HG02571 (cell line): ENCODE measurements around the gene RNU6-9.

Source experiments
- ATAC-seq: cut with Tn5 transposase; IDR thresholded peaks from one replicate; pipeline ENCODE4 v1.9.1; 2021; ENCODE audit warnings: mild to moderate bottlenecking, moderate library complexity; ENCODE audit not compliant: unreplicated experiment

RNU6-9 gene

DNA sequence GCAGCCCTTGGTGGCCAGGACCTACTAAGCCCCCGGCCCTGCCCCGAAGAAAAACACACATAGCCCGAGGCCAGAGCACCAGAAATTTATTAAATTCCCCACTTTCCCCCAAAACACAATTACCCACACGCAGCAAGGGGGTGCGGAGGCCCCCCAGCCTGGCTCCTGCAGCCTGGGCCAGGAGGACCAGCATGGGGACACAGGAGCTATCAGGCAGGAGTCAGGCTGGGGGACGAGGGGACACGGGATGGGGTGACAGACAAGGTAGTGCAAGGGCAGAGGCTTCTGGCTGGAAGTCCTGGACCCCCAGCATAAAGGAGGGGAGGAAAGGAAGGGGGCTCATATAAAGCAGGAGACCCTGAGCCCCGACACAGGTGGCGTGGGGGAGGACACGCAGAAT, 3.1 kb downstream of the RNU6-9 start:
- no peak for ATAC-seq

- ATAC-seq = no peak
Measured at GRCh38 chr19:896999-897398, 3.7 kb downstream of the RNU6-9 start.

- no peak for ATAC-seq
Measured at GRCh38 chr19:897442-898039, 4.3 kb downstream of the RNU6-9 start.

DNA sequence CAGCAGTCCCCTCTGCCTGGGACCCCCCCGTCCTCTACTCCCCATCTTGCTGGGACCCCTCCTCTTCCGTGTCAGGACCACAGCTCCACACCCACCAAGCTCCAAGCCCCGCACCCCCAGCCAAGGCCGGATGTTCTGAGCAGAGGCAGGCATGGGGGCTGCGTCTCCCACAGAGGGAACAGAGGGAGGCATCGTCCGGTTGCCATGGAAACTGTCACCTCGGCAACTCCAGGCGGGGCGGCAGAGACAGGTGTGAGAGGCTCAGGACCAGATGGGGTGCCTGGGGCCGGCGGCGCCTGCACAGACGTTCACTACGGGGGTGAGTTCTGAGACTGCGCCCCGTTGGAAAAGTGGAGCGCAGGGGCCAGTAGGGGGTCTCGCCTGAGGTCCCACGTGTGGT, 5.4 kb downstream of the RNU6-9 start:
- no peak for ATAC-seq

- ATAC-seq = no peak
Measured at GRCh38 chr19:899336-900042, 6.2 kb downstream of the RNU6-9 start.

- ATAC-seq = no peak
Measured at GRCh38 chr19:900043-900301, 6.7 kb downstream of the RNU6-9 start.

- ATAC-seq = no peak
Measured at GRCh38 chr19:900302-901111, 7.2 kb downstream of the RNU6-9 start.

DNA sequence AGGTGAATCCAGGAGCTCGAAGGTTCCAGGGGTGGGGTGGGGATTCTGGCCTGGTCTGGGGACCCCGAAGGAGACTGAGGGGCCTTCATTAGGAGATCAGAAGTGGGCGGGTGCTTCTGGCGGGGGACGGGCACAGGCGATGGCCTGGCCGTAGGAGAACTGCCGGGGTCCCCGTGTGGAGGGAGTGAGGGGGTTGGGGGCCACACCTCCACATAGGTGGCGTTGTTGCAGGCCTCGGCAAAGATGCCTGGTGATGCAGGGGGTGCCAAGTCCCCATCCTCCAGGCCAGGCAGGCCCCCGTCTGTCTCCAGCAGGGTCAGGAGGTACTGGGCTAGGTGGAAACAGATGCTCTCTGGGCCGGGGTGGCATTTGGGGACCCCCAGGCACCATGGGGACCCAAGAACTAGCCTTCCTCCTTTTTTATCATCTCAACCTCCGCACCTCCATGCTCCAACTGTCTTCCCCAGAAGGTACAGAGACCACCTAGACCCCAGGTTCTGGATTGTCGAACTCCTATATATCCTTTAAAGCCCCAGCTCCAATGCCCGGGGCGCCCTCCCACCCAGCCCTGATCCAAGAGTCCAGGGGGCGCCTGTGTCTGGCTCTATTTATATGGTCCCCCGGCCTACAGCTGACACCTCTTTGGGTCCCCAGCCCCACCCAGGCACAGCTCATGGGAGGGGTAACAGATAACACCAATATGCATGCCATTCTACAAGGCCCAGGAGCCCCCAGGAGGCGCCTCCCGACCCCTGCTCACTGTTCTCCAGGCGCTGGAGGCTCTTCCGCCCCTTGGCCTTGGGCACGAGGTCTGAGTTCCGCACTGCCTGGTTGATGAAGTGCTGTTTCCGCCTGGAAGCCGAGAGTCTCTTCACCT, 8.2 kb downstream of the RNU6-9 start:
- ATAC-seq = no peak

- no peak for ATAC-seq
Measured at GRCh38 chr19:902093-902370, 8.7 kb downstream of the RNU6-9 start.

GRCh38 chr19:902446-903226, 9.4 kb downstream of the RNU6-9 start:
- ATAC-seq = no peak

GRCh38 chr19:903266-903797, 10.0 kb downstream of the RNU6-9 start:
- ATAC-seq = no peak

GRCh38 chr19:904545-904944, 11.3 kb downstream of the RNU6-9 start:
- no peak for ATAC-seq

DNA sequence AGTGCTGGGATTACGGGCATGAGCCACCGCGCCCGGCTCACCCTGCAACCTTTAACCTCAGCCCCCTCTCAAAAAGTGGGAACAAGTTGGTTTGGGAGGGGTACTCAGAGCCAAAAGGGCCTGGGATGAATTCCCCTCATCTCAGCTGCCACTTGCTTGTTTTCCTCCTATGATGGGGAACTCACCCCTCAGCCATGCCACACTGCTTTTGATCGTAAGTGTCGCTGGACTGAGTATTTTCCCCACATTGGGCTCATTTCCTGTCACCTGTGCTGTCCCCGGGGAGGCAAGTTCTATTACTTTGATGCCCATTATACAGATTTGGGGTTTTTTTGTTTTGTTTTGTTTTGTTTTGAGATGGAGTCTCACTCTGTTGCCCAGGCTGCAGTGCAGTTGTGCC, 13.2 kb downstream of the RNU6-9 start:
- no peak for ATAC-seq

GRCh38 chr19:907183-907853, 14.0 kb downstream of the RNU6-9 start:
- no peak for ATAC-seq

DNA sequence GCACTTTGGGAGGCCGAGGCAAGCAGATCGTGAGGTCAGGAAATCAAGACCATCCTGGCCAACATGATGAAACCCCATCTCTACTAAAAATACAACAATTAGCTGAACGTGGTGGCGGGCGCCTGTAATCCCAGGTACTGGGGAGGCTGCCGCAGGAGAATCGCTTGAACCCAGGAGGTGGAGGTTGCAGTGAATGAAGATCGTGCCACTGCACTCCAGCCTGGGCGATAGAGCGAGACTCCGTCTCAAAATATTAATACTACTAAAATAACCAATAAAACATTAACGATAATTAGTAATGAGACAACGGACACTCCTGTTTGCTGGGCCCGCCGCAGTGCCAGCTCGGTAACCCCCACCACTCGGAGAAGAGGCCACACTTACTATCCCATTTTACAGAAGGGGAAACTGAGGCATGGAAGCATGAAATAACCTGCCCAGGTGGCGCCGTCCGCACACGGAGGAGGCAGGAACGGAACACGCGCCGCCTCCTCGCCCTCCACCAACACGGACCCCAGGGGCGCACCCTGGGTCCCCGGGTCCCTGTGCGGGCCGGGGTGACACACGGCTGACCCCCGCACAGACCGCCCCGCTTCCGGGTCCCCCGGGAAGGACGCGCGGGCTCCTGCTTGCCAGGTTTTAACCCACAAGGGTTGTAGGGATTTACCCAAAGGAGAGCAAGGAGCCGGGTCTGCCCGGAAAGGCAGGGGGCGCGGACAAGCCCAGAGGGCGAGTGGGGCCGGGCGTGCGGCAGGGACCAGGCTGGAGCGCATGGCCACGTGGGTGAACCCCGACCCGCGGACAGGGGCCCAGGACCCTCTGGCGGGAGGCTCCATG, 18.1 kb downstream of the RNU6-9 start:
- no peak for ATAC-seq

DNA sequence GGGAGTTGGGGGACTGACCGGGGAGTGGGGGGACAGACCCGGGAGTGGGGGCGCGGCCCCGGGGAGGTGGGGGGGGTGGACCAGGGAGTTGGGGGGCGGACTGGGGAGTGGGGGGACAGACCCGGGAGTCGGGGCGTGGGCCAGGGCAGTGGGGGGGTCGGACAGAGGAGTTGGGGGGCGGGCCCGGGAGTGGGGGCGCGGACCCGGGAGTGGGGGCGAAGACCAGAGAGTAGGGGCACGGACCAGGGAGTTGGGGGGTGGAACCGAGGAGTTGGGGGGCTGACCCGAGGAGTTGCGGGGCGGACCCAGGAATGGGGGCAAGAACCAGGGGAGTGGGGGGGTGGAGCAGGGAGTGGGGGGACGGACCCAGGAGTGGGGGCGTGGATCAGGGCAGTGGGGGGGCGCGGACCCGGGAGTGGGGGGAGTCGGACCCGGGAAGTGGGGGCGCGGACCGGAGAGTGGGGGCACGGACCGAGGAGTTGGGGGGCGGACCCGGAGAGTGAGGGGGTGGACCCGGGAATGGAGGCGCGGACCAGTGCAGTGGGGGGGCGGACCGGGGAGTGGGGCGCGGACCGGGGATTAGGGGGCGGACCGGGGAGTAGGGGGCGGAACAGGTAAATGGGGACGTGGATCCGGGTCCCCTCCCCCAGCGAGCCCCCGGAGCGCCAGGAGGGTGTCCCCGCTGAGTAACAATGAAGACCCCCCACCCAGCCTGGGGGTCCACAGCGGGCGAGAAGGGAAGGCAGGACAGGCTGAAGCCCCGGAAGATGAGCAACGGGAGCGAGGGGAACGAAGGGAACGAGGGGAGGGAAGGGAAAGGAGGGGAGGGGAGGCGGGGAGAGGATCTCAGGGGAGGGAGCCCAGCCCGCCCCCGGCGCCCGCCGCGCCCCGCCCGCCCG, 19.1 kb downstream of the RNU6-9 start:
- no peak for ATAC-seq

DNA sequence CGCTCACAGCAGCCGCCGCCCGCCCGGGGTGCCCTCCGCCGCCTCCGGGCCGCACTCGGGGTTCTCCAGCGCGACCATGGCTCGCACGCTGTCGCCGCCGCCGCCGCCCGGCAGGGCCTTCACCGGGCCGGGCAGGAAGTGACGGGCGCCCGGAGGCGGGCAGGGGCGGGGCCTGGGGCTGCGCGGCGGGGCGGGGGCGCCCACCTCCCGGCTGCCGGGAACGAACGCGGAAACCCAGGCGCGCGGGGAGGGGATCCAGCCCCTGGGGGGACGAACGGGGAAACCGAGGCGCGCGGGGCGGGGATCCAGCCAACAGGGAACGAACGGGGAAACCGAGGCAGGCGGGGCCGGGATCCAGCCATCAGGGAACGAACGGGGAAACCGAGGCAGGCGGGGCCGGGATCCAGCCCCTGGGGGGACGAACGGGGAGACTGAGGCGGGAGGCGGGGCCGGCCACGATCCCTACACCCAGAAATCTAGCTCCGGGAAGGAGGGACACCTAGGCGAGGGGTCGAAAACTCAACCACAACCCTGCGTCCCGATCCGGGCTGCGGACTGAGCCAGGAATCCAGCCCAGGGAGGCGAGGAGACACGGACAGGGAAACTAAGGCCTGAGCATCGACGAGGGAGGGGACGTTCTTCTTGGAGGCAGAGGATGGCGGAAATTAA, 19.9 kb downstream of the RNU6-9 start, which contains the start of gene R3HDM4:
Gene R3HDM4 (minus strand): TSS at position 140 of the 669 bp plus-strand sequence. CDS start 62 bp downstream, at position 78.
- ATAC-seq = no peak
